Epithelial cell of prostate (primary cell): Measurements from ENCODE around the gene NUP153.
"Not testable (repeated sequence)": the region's sequence is repeated elsewhere in the genome, so short reads cannot be mapped to it uniquely, and the experiment has no call there.

Experiments
- DNase-seq: peaks from one replicate; pipeline ENCODE4 v3.0.0-alpha.2; 2011; ENCODE audit warnings: low read depth, low spot score
- H3K27ac ChIP-seq: fragments of 450-650 bp; 2 replicates; pipeline ENCODE4 v1.5.1; 2017; ENCODE audit warnings: mild to moderate bottlenecking

Gene NUP153

DNA sequence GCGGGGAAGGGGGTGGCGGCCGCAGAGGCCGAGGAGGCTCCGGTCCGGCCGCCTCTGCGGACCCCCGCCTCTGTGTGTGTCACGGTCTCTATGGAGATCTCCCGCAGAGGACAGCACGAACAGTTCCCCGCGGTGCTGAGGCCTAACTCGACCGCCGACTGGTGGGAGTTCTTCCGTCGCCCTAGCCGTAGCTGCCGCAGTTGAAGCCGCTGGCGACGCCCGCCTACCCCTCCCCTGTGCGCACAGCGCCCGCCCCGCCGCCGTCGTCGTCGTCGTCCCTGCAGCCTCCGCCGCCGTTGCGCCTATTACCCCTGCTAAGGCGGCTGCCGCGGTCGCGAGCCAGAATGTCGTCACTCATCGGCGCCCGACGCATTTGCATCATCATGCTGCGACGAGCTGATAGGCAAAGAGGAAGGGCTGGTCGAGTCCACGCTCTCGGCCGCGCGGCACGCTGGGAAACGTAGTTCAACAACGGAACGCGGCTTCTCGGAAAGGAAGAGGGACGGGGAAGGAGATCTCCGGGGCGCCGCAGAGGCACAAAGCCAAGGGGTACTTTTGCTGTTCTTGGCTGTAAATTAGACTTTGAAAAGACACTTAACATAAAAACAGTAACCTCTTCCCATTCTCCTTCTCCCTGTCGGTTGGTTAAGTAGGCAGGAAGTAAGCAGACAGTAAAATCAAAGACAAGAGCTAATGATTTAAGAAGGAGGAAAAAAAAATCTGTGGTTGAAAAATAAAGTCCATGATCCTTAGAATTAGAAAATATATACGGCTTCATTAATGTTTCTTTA is at the start of gene NUP153:
Gene NUP153, minus strand, starts transcription at position 346 of the 791 bp plus-strand sequence. CDS start 538 bp downstream, outside the sequence.
- peak; percentile 93 for DNase-seq
- peak within 1 kb of the TSS; percentile 93 for H3K27ac ChIP-seq

DNA sequence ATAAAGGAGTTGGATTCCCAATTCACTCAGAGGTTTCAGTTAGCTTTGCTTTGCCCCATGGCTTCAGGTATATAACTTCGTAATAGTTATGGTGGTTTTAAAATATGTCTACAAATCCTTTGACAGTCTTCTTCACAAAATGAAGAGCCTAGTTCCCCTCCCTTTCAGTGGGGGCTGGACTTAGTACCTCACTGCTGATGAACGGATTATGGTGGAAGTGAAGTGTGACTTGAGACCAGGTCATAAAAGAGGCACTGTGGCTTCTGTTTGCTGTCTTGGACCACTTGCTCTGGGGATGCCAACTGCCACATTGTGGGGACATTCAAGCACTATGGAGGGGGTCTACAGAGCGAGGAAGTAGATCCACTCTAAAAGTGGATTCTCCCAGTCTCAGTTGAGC is 47.5 kb upstream of the NUP153 start:
- DNase-seq, result no peak
- H3K27ac ChIP-seq, result no peak overlapping the region

DNA sequence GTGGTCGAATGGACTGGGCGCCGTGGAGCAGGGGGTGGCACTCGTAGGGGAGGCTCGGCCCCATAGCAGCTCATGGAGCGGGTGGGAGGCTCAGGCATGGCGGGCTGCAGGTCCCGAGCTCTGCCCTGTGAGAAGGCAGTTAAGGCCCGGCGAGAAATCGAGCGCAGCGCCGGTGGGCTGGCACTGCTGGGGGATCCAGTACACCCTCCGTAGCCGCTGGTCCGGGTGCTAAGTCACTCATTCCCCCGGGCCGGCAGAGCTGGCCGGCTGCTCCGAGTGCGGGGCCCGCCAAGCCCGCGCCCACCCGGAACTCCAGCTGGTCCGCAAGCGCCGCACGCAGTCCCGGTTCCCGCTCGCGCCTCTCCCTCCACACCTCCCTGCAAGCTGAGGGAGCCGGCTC is 38.6 kb upstream of the NUP153 start:
- H3K27ac ChIP-seq, DNase-seq: not testable (repeated sequence)

DNA sequence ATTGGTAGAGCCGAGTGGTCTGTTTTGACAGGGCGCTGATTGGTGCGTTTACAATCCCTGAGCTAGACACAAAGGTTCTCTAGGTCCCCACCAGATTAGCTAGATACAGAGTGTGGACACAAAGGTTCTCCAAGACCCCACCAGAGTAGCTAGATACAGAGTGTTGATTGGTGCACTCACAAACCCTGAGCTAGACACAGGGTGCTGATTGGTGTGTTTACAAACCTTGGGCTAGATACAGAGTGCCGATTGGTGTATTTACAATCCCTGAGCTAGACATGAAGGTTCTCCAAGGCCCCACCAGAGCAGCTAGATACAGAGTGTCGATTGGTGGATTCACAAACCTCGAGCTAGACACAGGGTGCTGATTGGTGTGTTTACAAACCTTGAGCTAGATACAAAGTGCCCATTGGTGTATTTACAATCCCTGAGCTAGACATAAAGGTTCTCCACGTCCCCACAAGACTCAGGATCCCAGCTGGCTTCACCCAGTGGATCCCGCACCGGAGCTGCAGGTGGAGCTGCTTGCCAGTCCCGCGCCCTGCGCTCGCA is 38.1 kb upstream of the NUP153 start:
- DNase-seq, H3K27ac ChIP-seq: not testable (repeated sequence)

DNA sequence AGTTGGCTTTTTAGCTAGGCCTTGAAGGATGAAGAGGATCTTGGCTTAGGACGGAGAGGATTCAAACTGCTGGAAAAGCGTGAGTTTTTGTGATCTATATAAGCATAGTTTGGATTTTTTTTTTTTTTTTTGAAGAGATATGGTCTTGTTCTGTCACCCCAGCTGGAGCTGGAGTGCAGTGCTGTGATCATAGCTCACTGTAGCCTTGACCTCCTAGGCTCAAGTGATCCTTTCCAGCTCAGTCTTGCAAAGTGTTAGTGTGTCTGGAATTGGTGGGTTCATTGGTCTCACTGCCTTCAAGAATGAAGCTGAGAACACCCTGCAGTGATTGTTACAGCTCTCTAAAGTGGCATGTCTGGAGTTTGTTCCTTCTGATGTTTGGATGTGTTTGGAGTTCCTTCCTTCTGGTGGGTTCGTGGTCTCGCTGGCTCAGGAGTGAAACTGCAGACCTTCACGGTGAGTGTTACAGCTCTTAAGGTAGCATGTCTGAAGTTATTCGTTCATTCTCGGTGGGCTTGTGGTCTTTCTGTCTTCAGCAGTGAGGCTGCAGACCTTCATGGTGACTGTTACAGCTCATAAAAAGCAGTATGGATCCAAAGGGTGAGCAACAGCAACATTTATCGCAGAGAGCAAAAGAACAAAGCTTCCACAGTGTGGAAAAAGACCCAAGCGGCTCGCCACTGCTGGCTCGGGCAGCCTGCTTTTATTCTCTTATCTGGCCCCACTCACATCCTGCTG is 37.5 kb upstream of the NUP153 start:
- H3K27ac ChIP-seq, result no peak overlapping the region
- DNase-seq, result no peak

DNA sequence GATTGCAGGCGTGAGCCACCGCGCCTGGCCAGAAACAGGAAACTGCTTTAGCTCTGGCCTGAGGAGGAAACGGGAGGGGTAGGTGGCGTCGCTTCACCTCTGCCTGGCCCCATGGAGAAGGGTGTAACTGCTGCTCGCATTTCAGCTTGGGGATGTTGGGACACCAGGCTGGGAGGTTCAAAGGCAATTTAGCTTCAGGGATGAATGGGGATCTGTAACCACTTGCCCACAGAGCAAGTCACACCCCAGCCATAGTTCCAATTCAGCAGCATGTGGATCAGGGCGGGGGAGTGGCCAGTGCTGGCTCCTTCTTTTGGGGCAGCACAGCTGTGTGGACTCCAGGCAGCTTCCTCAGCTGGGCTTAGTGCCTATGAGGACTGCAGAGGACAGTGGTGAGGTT is 34.8 kb upstream of the NUP153 start:
- H3K27ac ChIP-seq, result peak overlapping the region; percentile 36
- DNase-seq, result peak; percentile 22

DNA sequence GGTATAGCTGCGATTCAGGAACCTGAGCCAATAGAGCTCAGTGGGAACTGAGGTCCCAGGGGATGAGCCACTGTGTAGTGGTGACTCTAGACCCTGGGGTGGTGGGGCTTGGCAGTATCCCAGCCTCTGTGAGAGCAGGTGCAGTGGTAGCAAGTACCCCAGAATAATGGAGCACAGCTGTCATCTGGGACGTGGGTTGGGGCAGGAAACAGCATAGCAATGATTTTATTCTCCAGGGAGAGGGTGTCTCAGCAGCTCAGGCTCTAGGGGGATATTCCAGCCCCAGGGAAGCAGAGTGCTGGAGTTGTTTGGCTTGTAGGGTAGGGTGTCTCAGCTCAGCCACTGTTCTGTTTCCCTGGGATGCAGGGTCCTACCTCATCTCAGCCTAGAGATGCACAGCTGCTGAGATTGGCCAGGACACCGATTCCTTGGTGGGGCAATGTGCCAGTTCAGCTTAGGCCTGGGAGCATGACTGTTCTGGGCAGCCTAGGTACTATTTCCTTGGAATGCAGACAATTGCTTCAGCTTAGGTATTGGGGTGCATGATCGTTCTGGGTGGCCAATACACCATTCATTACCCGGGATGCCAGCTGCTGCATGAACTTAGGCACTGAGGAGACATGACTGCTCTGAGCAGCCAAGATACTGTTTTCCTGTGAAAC is 34.0 kb upstream of the NUP153 start:
- H3K27ac ChIP-seq, result peak overlapping the region; percentile 36

DNA sequence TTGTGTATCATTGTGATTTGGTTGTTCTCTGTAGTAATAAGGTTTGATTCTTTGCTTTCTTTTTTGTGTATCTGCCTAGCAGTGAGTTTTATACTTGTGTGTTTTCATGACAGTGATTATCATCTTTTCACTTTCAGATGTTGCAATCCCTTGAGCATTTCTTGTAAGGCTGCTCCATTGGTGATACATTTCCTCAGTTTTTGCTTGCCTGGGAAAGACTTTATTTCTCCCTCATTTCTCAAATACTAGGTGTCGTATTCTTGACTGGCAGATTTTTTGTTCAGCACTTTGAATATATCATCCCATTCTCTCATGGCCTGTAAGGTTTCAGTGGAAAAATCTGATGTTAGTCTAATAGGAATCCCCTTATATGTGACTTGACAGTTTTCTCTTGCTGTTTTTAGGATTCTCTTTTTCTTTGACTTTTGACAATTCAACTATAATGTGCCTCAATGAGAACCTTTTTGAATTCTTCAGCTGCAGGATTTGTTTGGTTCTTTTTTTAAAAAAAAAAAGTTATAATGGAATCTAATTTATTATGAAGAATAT is 31.1 kb upstream of the NUP153 start:
- no peak for DNase-seq

More for the DNA sequence above, 34.0 kb upstream of the NUP153 start:
- no peak for DNase-seq

DNA sequence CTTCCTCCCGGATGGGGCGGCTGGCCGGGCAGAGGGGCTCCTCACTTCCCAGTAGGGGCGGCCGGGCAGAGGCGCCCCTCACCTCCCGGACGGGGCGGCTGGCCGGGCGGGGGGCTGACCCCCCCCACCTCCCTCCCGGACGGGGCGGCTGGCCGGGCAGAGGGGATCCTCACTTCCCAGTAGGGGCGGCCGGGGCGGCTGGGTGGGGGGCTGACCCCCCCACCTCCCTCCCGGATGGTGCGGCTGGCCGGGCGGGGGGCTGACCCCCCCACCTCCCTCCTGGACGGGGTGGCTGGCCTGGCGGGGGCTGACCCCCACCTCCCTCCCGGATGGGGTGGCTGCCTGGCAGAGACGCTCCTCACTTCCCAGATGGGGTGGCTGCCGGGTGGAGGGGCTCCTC is 28.6 kb upstream of the NUP153 start:
- not testable (repeated sequence) for H3K27ac ChIP-seq, DNase-seq

More for the DNA sequence above, 31.1 kb upstream of the NUP153 start:
- no peak overlapping the region for H3K27ac ChIP-seq

DNA sequence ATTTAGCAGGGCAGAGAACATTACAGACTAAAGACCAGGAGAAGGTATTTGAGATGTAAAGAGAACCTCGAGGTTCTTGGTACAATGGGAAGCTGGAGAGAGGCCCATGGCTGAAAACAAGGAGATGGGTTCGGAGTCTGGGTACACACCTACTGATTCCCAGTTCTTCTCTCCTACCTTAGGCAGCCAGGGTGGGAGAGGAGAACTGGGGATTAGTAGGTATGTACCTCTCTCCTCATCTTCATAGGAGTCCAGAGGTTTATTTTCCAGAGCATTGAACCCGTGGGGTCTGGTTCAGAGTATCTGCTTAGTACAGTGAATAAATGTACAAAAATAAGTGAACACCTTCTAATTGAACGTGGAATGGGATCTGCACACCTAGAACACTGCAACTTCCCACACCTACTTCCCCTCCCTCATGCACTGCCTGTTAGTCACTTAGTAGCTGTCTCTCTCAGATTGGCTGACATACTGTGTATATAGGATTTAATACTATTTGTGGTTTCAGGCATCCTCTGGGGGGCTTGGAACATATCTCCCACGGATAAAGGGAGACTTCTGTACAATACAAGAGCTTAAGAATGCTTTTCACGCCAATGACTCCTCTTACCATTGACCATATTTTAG is 23.5 kb upstream of the NUP153 start:
- H3K27ac ChIP-seq, result peak overlapping the region; percentile 70
- no peak for DNase-seq

DNA sequence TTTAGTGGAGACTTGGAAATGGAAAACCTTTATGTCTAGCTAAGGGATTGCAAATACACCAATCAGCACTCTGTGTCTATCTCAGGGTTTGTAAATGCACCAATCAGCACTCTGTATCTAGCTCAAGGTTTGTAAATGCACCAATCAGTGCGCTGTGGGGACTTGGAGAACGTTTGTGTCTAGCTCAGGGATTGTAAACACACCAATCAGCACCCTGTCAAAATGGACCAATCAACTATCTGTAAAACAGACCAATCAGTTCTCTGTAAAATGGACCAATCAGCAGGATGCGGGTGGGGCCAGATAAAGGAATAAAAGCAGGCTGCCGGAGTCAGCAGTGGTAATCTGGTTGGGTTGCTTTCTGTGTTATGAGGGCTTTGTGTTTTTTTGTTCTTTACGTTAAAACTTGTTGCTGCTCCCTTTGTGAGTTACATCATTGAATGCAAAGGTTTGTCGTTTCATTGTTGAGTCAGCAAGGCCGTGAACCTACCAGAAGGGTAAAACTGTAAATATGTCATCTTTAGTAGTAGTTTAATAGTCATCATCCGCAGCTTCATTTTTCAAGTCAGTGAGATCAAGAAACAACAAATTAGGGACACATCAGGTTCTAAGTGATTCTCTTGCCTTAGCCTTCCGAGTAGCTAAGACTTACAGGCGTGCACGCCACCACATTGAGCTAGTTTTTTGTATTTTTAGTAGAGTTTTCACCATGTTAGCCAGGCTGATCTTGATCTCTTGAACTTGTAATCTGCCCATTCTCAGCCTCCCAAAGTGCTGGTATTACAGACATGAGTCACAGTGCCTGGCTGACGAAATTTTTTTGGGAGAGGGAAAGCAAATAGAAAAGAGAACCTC is 22.7 kb upstream of the NUP153 start:
- H3K27ac ChIP-seq, result peak overlapping the region; percentile 70
- no peak for DNase-seq

DNA sequence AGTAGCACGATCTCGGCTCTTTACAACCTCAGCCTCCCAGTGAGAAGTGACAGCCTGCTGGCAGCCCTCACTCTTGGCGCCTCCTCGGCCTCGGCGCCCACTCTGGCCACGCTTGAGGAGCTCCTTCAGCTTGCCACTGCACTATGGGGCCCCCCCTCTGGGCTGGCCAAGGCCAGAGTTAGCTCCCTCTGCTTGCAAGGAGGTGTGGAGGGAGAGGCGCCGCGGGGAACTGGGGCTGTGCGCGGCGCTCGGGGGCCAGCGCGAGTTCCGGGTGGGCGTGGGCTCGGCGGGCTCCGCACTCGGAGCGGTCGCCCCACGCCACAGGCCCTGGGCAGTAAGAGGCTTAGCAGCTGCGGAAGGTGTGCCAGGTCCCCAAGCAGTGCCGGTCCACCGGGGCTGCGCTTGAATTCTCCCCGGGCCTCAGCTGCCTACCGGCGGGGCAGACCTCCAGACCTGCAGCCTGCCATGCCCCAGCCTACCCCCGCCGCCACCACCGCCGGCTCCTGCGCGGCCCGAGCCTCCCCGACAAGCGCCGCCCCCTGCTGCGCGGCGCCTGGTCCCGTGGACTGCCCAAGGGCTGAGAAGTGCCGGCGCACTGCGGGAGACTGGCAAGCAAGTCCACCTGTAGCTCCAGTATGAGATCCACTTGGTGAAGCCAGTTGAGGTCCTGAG is 22.0 kb upstream of the NUP153 start:
- DNase-seq, result no peak

DNA sequence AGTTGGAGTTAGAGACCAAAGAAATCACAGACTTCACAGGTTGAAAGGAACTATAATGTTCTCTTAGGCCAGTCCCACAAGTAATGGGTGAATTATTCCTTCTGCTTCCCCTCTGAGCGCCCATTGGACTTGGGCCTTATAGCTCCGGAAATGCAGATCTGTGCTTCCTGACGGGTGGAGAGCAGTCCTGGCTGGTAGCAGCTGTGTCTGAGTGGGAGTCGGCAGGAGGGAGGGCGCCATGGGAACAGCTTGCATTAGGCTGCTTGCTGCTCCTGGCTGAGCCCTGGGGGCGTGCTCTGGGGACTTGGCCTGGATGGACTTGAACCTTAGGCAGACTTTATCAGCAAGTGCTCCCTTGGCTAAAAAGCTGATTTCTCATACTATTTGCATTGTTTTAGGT is 18.4 kb upstream of the NUP153 start:
- DNase-seq, result no peak
- no peak overlapping the region for H3K27ac ChIP-seq

More for the DNA sequence above, 22.0 kb upstream of the NUP153 start:
- peak overlapping the region; percentile 70 for H3K27ac ChIP-seq

DNA sequence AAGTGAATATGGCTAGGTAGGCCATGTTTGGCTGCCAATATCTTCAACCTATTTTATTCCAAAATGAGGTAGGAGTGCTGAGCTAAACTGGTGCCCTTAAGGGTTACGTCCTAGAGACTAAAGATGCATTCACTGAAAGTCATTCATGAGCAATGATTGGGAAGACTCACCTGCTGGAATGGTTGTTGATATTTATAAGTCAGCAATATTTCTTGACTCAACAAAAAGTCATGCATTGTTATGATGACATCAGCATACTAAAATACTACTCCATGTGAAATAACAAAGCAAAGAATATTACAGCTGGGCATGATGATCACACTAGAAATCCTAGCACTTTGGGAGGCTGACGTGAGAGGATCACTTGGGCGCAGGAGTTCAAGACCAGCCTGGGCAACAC is 17.6 kb upstream of the NUP153 start:
- DNase-seq, result no peak
- H3K27ac ChIP-seq, result no peak overlapping the region

DNA sequence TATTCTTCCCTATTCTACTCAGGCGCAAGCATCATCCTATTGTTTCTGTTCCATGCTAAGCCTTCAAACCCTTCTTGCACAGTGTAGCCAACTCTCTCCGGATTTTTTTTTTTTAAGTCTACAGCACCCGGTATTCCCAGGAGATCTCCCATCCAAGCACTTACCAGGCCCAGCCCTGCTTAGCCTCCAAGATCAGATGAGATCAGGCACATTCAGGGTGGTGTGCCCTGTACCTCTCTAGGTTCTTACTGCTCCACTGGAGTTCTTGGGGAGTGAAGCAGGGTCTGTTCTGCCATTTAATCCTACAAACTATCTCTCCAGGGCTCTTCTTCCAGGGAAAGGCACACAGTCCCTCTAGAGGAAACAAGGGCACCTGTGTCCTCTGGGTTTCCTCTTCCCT is 14.9 kb upstream of the NUP153 start:
- H3K27ac ChIP-seq, result no peak overlapping the region
- no peak for DNase-seq

DNA sequence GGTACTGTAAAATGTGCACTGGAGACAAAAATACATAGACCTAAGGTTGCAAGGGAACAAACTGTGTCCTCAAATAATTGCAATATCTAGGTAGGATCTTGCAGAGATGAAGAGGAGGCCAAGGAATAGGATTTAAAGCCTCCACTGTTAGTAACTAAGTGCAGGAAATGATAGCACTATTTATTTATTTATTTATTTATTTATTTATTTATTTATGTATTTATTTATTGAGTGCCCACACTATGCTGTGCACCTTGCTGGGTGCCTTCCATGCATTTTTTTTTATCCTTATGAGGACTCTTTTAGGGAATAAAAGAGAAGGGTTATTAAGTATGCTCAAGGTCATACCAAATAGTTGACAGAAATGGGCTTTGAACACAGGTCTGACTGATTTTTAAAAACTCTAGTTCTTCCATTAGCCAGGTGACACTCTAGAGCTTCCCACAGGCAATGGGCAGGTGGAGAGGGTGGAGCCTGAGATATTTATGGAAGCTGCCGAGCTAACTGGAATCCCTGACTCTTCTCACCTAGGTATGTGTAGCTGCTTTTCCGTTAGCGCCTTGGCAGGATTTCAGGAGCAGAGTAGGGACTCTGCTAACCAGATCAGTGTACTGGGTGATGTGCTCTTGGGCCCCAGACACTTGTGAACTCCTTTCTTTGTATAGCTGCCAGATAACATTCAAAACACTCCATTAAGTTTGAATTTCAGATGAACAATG is 12.8 kb upstream of the NUP153 start:
- H3K27ac ChIP-seq, result no peak overlapping the region
- no peak for DNase-seq

DNA sequence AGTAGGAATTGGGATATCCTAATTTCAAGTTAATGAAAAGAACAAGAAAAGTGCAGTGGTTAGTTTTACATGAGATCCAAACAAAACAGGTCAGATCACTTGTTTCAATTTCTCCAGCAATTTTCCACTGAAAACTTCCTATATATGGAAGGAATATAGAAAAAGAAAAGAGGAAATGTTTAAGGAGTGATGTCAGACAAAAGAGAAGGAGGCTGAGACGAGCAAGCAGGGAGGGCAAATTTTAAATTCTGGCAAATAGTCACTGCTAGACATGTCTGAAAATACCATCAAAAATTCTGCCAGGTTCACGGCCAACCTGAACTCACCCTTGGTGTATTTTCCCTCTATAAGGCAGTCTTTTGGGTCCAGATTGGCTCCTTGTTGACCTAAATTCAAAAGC is 9.5 kb upstream of the NUP153 start:
- DNase-seq, result no peak
- no peak overlapping the region for H3K27ac ChIP-seq
